ENCODE data around the gene ORC5.
"Not testable (repeated sequence)": the region's sequence is repeated elsewhere in the genome, so short reads cannot be mapped to it uniquely, and the experiment has no call there.

ORC5 gene

GRCh38 chr7:104207731-104208420 lies at the start of gene ORC5:
TSS of gene ORC5 (minus strand) at chr7:104208013. CDS start at chr7:104207904, 109 bp downstream.
- peak; percentile 98 for DNase-seq (ENCODE audit: low spot score)

- DNase-seq (ENCODE audit: low spot score), result no peak
Measured at GRCh38 chr7:104255616-104256015, 47.8 kb upstream of the ORC5 start.

GRCh38 chr7:104255194-104255593 lies 47.4 kb upstream of the ORC5 start:
- no peak for DNase-seq (ENCODE audit: low spot score)

GRCh38 chr7:104254696-104255095 lies 46.9 kb upstream of the ORC5 start:
- DNase-seq (ENCODE audit: low spot score), result no peak

GRCh38 chr7:104252409-104253134 lies 44.8 kb upstream of the ORC5 start:
- no peak for DNase-seq (ENCODE audit: low spot score)

- DNase-seq (ENCODE audit: low spot score), result no peak
Measured at GRCh38 chr7:104242638-104243037, 34.8 kb upstream of the ORC5 start.

GRCh38 chr7:104241538-104242209 lies 33.9 kb upstream of the ORC5 start:
- no peak for DNase-seq (ENCODE audit: low spot score)

GRCh38 chr7:104241135-104241534 lies 33.3 kb upstream of the ORC5 start:
- no peak for DNase-seq (ENCODE audit: low spot score)

- DNase-seq (ENCODE audit: low spot score), result no peak
Measured at GRCh38 chr7:104240401-104240800, 32.6 kb upstream of the ORC5 start.

- DNase-seq (ENCODE audit: low spot score), result not testable (repeated sequence)
Measured at GRCh38 chr7:104234990-104235389, 27.2 kb upstream of the ORC5 start.

- DNase-seq (ENCODE audit: low spot score), result peak; percentile 80
Measured at GRCh38 chr7:104231054-104232046, 23.5 kb upstream of the ORC5 start.

GRCh38 chr7:104230606-104231005 lies 22.8 kb upstream of the ORC5 start:
- DNase-seq (ENCODE audit: low spot score), result no peak

- no peak for DNase-seq (ENCODE audit: low spot score)
Measured at GRCh38 chr7:104228442-104228841, 20.6 kb upstream of the ORC5 start.

- DNase-seq (ENCODE audit: low spot score), result no peak
Measured at GRCh38 chr7:104225451-104225850, 17.6 kb upstream of the ORC5 start.

GRCh38 chr7:104217620-104218019 lies 9.8 kb upstream of the ORC5 start:
- no peak for DNase-seq (ENCODE audit: low spot score)

GRCh38 chr7:104209063-104209462 lies 1.2 kb upstream of the ORC5 start:
- no peak for DNase-seq (ENCODE audit: low spot score)

- DNase-seq (ENCODE audit: low spot score), result no peak
Measured at GRCh38 chr7:104208421-104208780, 588 bp upstream of the ORC5 start.

GRCh38 chr7:104207348-104207730 lies 474 bp downstream of the ORC5 start:
- peak; percentile 22 for DNase-seq (ENCODE audit: low spot score)

- no peak for DNase-seq (ENCODE audit: low spot score)
Measured at GRCh38 chr7:104206841-104207240, 972 bp downstream of the ORC5 start.

- DNase-seq (ENCODE audit: low spot score), result no peak
Measured at GRCh38 chr7:104198673-104199278, 9.0 kb downstream of the ORC5 start.

- DNase-seq (ENCODE audit: low spot score), result no peak
Measured at GRCh38 chr7:104196161-104196560, 11.7 kb downstream of the ORC5 start.

- no peak for DNase-seq (ENCODE audit: low spot score)
Measured at GRCh38 chr7:104192434-104192833, 15.4 kb downstream of the ORC5 start.

Measured in AG20443 (cell line).